ENCODE results near the gene DMAC1. TPM values are rescaled to one million over a fixed set of nuclear protein-coding genes. Genes with fewer than 3 reads are reported as not detected.

Gene DMAC1
- total RNA-seq, 1 donor from 2014 or later = 15.8 TPM

- no peaks in the 10 kb centered on the region for H4K20me1 ChIP-seq (ENCODE audit: low read depth)
- no peak overlapping the region for H3K4me3 ChIP-seq
- no peaks in the 10 kb centered on the region for H3F3A ChIP-seq (ENCODE audit: low read depth)
- no peak for TF ChIP-seq EZH2phosphoT487 (IDR thresholded peaks at IDR 0.05)
- TF ChIP-seq CTCF (IDR thresholded peaks at IDR 0.05) = no peak
- TF ChIP-seq EZH2 (IDR thresholded peaks at IDR 0.05) = no peak
- peaks cover 34% of the 10 kb centered on the region for H3K27me3 ChIP-seq
- no peak overlapping the region for H3K9ac ChIP-seq
- H3K9me3 Mint-ChIP-seq = no peaks in the 10 kb centered on the region
- peaks cover 11% of the 10 kb centered on the region for H3K4me1 Mint-ChIP-seq
- H3K79me2 ChIP-seq (ENCODE audit: low read depth) = no peaks in the 10 kb centered on the region
- H3K36me3 Mint-ChIP-seq = no peaks in the 10 kb centered on the region
- no peak overlapping the region for H3K27ac ChIP-seq
- no peak for DNase-seq (ENCODE audit: low spot score)
- no peaks in the 10 kb centered on the region for H3K27me3 Mint-ChIP-seq (ENCODE audit: insufficient read depth, low read depth)
- no peak overlapping the region for H3K4me3 Mint-ChIP-seq
- H3K9me3 ChIP-seq (ENCODE audit: low read depth) = no peaks in the 10 kb centered on the region
- H3K4me2 ChIP-seq = no peak overlapping the region
- no peak overlapping the region for H3K27ac Mint-ChIP-seq
- peaks cover 6% of the 10 kb centered on the region for H3K4me1 ChIP-seq
- no peaks in the 10 kb centered on the region for H3K36me3 ChIP-seq
- H2AFZ ChIP-seq (replicated peaks) = no peak overlapping the region
Measured at GRCh38 chr9:7785813-7786212, 13.8 kb downstream of the DMAC1 start.

- peaks cover 13% of the 10 kb centered on the region for H3K4me1 ChIP-seq
- H3K4me2 ChIP-seq = no peak overlapping the region
- no peak overlapping the region for H3K9ac ChIP-seq
- H3K4me3 ChIP-seq = no peak overlapping the region
- Mint-ChIP-seq H3K9me3 (no peaks in the 10 kb centered on the region), H3K4me3 (no peak overlapping the region), H3K27ac (no peak overlapping the region), H3K36me3 (no peaks in the 10 kb centered on the region), H3K4me1 (peaks cover 20% of the 10 kb centered on the region), H3K27me3 (ENCODE audit: insufficient read depth, low read depth) (no peaks in the 10 kb centered on the region)
- H3F3A ChIP-seq (ENCODE audit: low read depth) = no peaks in the 10 kb centered on the region
- no peak for TF ChIP-seq EZH2phosphoT487 (IDR thresholded peaks at IDR 0.05)
- TF ChIP-seq EZH2 (IDR thresholded peaks at IDR 0.05) = no peak
- no peak for TF ChIP-seq CTCF (IDR thresholded peaks at IDR 0.05)
- H3K9me3 ChIP-seq (ENCODE audit: low read depth) = no peaks in the 10 kb centered on the region
- no peaks in the 10 kb centered on the region for H3K79me2 ChIP-seq (ENCODE audit: low read depth)
- DNase-seq (ENCODE audit: low spot score) = no peak
- H2AFZ ChIP-seq (replicated peaks) = no peak overlapping the region
- no peaks in the 10 kb centered on the region for H4K20me1 ChIP-seq (ENCODE audit: low read depth)
- H3K27ac ChIP-seq = no peak overlapping the region
- peaks cover 44% of the 10 kb centered on the region for H3K27me3 ChIP-seq
- H3K36me3 ChIP-seq = no peaks in the 10 kb centered on the region
Measured at GRCh38 chr9:7784472-7784871, 15.1 kb downstream of the DMAC1 start.

GRCh38 chr9:7783635-7784063 lies 15.9 kb downstream of the DMAC1 start:
- no peak for DNase-seq (ENCODE audit: low spot score)
- no peaks in the 10 kb centered on the region for H3K9me3 ChIP-seq (ENCODE audit: low read depth)
- no peak overlapping the region for H3K4me3 ChIP-seq
- H3K27ac ChIP-seq = no peak overlapping the region
- H3K27ac Mint-ChIP-seq = no peak overlapping the region
- H3K4me1 ChIP-seq = peaks cover 13% of the 10 kb centered on the region
- no peak overlapping the region for H3K4me3 Mint-ChIP-seq
- no peak overlapping the region for H3K9ac ChIP-seq
- H3F3A ChIP-seq (ENCODE audit: low read depth) = no peaks in the 10 kb centered on the region
- no peaks in the 10 kb centered on the region for H3K36me3 ChIP-seq
- TF ChIP-seq EZH2phosphoT487 (IDR thresholded peaks at IDR 0.05) = no peak
- TF ChIP-seq EZH2 (IDR thresholded peaks at IDR 0.05) = no peak
- TF ChIP-seq CTCF (IDR thresholded peaks at IDR 0.05) = no peak
- H3K4me2 ChIP-seq = no peak overlapping the region
- no peaks in the 10 kb centered on the region for H3K79me2 ChIP-seq (ENCODE audit: low read depth)
- H2AFZ ChIP-seq (replicated peaks) = no peak overlapping the region
- no peaks in the 10 kb centered on the region for H3K9me3 Mint-ChIP-seq
- no peaks in the 10 kb centered on the region for H3K27me3 Mint-ChIP-seq (ENCODE audit: insufficient read depth, low read depth)
- H4K20me1 ChIP-seq (ENCODE audit: low read depth) = no peaks in the 10 kb centered on the region
- H3K27me3 ChIP-seq = peaks cover 52% of the 10 kb centered on the region
- H3K36me3 Mint-ChIP-seq = no peaks in the 10 kb centered on the region
- H3K4me1 Mint-ChIP-seq = peaks cover 20% of the 10 kb centered on the region
